K562 (cell line): ENCODE data around the gene GJA4. TPM values are rescaled to one million over a fixed set of nuclear protein-coding genes. Genes with fewer than 3 reads are reported as not detected.
A peak's percentile ranks its signal among the peaks of the same experiment; 100 is the strongest.

ENCODE experiments used
- BRD4 ChIP-seq: fragments of 200-600 bp; sonication (generic); IDR thresholded peaks from 2 replicates; pipeline ENCODE4 v1.6.1; 2017; ENCODE audit warnings: inconsistent platforms
- EHMT2 ChIP-seq: fragments of 450-650 bp; IDR thresholded peaks from 2 replicates; pipeline ENCODE4 v1.6.1; 2018; ENCODE audit warnings: antibody characterized with exemption
- HIVEP1 ChIP-seq: fragments of 250-450 bp; sonication (Bioruptor Pico); IDR thresholded peaks from 2 replicates; pipeline ENCODE4 v1.4.0; 2020; ENCODE audit warnings: mild to moderate bottlenecking
- HNRNPL ChIP-seq: fragments of 200-400 bp; formaldehyde crosslinking; IDR thresholded peaks from 2 replicates; pipeline ENCODE4 v1.6.1; 2017; ENCODE audit warnings: low read depth, mild to moderate bottlenecking, low read length
- ILK ChIP-seq: fragments of 450-650 bp; IDR thresholded peaks from 2 replicates; pipeline ENCODE4 v1.6.1; 2016; ENCODE audit warnings: missing genetic modification characterization, low read depth, mild to moderate bottlenecking, missing compliant biosample characterization, moderate library complexity, borderline replicate concordance
- JUND ChIP-seq, 2 experiments: IDR thresholded peaks; 2 replicates in 1 of 2; 3 replicates in 1 of 2; pipeline ENCODE4 v1.6.1; 2011; ENCODE audit warnings: borderline replicate concordance in 2 of 2, low read depth in 2 of 2, low read length in 2 of 2, improper control_type of control experiment in 1 of 2, missing biosample characterization in 1 of 2, missing genetic modification characterization in 1 of 2, missing genetic modification reagents in 1 of 2
- L3MBTL2 ChIP-seq: fragments of 450-650 bp; IDR thresholded peaks from 2 replicates; pipeline ENCODE4 v1.6.1; 2016; ENCODE audit warnings: mild to moderate bottlenecking, moderate library complexity
- MAFK ChIP-seq: IDR thresholded peaks from 2 replicates; pipeline ENCODE4 v1.6.1; 2011; ENCODE audit warnings: low read length, improper control_type of control experiment
- MEF2D ChIP-seq: conservative IDR thresholded peaks from 2 replicates; pipeline ENCODE4 v1.6.1; 2016; ENCODE audit warnings: low read depth, missing genetic modification characterization, missing compliant biosample characterization
- PHB2 ChIP-seq: fragments of 450-650 bp; IDR thresholded peaks from 2 replicates; pipeline ENCODE4 v1.6.1; 2017; ENCODE audit warnings: low read depth
- POLR2H ChIP-seq: IDR thresholded peaks from 2 replicates; pipeline ENCODE4 v1.6.1; 2016; ENCODE audit warnings: missing genetic modification characterization, low read depth, mild to moderate bottlenecking, control low read depth, missing compliant biosample characterization, moderate library complexity
- RB1 ChIP-seq: fragments of 450-650 bp; IDR thresholded peaks from 2 replicates; pipeline ENCODE4 v1.6.1; 2017; ENCODE audit warnings: low read depth, mild to moderate bottlenecking
- RNF2 ChIP-seq: sonication (generic); IDR thresholded peaks from 2 replicates; pipeline ENCODE4 v1.6.1; 2016
- SMARCB1 ChIP-seq: IDR thresholded peaks from 2 replicates; pipeline ENCODE4 v1.6.1; 2011; ENCODE audit warnings: improper control_type of control experiment, low read depth; ENCODE audit not compliant: insufficient read length
- SOX6 ChIP-seq: fragments of 450-650 bp; IDR thresholded peaks from 2 replicates; pipeline ENCODE4 v1.6.1; 2014; ENCODE audit warnings: mild to moderate bottlenecking
- TAL1 ChIP-seq: fragments of 450-650 bp; IDR thresholded peaks from 2 replicates; pipeline ENCODE4 v1.6.1; 2016; ENCODE audit warnings: mild to moderate bottlenecking
- TCF7 ChIP-seq: sonication (generic); IDR thresholded peaks from 2 replicates; pipeline ENCODE4 v1.6.1; 2016; ENCODE audit warnings: antibody characterized with exemption, borderline replicate concordance
- ZBTB7A ChIP-seq: IDR thresholded peaks from 2 replicates; pipeline ENCODE4 v1.6.1; 2011; ENCODE audit warnings: low read depth, mild to moderate bottlenecking, low read length, moderate library complexity, borderline replicate concordance; ENCODE audit not compliant: control insufficient read depth
- ZNF184 ChIP-seq: sonication (generic); formaldehyde crosslinking; IDR thresholded peaks from 2 replicates; pipeline ENCODE4 v1.5.0; 2020; ENCODE audit warnings: missing genetic modification reagents
- ZNF41 ChIP-seq: fragments of 250-450 bp; sonication (Bioruptor Pico); conservative IDR thresholded peaks from 2 replicates; pipeline ENCODE4 v1.4.0; 2020; ENCODE audit warnings: mild to moderate bottlenecking
- ZNF584 ChIP-seq: fragments of 200-800 bp; sonication (Bioruptor generic); IDR thresholded peaks from 2 replicates; pipeline ENCODE4 v1.6.1; 2016; ENCODE audit warnings: low read depth, mild to moderate bottlenecking, missing genetic modification characterization, missing compliant biosample characterization
- ZNF699 ChIP-seq: fragments of 250-450 bp; sonication (Bioruptor Pico); IDR thresholded peaks from 2 replicates; pipeline ENCODE4 v1.8.0; 2021; ENCODE audit warnings: mild to moderate bottlenecking, moderate library complexity; ENCODE audit not compliant: insufficient replicate concordance
- polyA plus RNA-seq, 8 experiments: library from polyadenylated mRNA; depleted of rRNA in 4 of 8; stranded (reverse) in 5 of 8; unstranded in 3 of 8; fragments of >200 nt; fragmentation: Nextera tagmentation in 2 of 8; fragmentation: Illumina TruSeq in 1 of 8; extraction: Ambion mirVana in 2 of 8; extraction: Trizol in 1 of 8; gene quantifications; 2 replicates each; pipeline versions ENCODE4 v1.2.1 to v1.2.3, GENCODE V29; 2011 to 2014; ENCODE audit warnings: inconsistent platforms in 1 of 8, missing spikeins in 1 of 8
- total RNA-seq, 7 experiments: library from RNA; depleted of rRNA in 6 of 7; stranded (reverse); fragments of >200 nt in 6 of 7; fragmentation: Illumina TruSeq in 2 of 7; extraction: Trizol in 2 of 7; gene quantifications; 2 replicates each; pipeline versions ENCODE4 v1.2.1 to v1.2.3, GENCODE V29; 2011 to 2021; ENCODE audit warnings: low replicate concordance in 1 of 7
- TF ChIP-seq, protein P1 (sequence below): fragments of 450-650 bp; IDR thresholded peaks from 2 replicates; pipeline ENCODE4 v1.6.1; 2017; ENCODE audit warnings: antibody characterized with exemption
- TF ChIP-seq, protein P2 (sequence below): fragments of 450-650 bp; IDR thresholded peaks from 2 replicates; pipeline ENCODE4 v1.6.1; 2016; ENCODE audit warnings: low read depth, mild to moderate bottlenecking, moderate library complexity
- TF ChIP-seq, protein P3 (sequence below): fragments of 250-450 bp; sonication (Bioruptor Pico); IDR thresholded peaks from 2 replicates; pipeline ENCODE4 v1.8.0; 2021; ENCODE audit warnings: moderate library complexity, mild to moderate bottlenecking, inconsistent platforms

GJA4 gene
- total and polyA plus RNA-seq, 9 of the 15 experiments (the other 6 are each of a cell fraction or from before 2014, with no cell fraction given) = 0.16 to 0.24 TPM; not detected in 7

DNA sequence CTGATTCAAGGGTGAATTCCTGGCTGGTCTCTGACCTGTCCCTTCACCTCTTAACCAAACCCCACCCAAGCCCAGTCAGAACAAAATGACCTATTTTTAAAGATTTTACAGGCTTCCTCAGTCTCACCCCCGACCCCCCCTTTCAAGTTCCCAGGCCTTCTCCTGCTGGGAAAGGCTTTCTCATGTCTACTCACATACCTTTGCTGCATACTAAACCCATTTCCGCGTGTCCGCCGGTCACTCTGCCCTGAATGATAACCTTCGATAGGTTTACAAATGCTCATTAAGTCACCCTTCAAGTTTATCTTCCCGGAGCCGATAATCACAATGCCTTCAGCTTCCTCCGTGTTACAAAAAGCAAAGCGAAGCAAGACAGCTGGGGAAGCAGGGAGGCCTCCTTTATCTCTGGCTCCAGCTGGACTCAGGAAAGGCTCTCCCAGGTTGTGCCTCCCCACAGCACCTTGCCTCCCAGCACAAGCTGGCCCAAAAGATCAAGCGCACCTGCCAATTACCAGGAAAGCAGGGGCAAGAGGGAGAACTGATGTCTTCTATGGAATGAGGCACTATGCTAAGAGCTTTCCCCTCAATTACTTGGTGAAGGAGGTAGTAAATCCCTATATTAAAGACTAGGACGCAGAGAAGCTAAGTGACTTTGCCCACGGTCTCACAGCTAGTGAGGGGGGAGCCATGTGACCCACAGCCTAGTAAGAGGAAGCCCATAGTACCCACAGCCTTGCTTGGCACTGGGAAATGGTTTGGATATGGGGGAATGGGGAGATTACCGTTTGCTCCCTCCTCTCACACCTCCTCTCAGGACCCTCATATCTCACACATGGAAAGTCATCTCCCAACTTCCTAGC is 50.8 kb downstream of the GJA4 start (continued):
- TF ChIP-seq TCF7 = 0 out of 2 replicates have a peak, but pooled peaks have one; percentile 26
- 0 out of 2 replicates have a peak, but pooled peaks have one; percentile 13 for TF ChIP-seq MAFK
- peak; percentile 49; the same call in 1 of the 2 replicates for TF ChIP-seq RB1
- TF ChIP-seq MEF2D = 0 out of 2 replicates have a peak, but pooled peaks have one; percentile 37
- peak; percentile 56 for TF ChIP-seq ZBTB7A
- TF ChIP-seq L3MBTL2 = peak; percentile 50
- no peak for TF ChIP-seq ZNF699
- peak; percentile 98 for TF ChIP-seq TAL1
- TF ChIP-seq POLR2H = no peak
- TF ChIP-seq HIVEP1 = peak; percentile 51; the same call in 1 of the 2 replicates
- TF ChIP-seq, protein P1, sequence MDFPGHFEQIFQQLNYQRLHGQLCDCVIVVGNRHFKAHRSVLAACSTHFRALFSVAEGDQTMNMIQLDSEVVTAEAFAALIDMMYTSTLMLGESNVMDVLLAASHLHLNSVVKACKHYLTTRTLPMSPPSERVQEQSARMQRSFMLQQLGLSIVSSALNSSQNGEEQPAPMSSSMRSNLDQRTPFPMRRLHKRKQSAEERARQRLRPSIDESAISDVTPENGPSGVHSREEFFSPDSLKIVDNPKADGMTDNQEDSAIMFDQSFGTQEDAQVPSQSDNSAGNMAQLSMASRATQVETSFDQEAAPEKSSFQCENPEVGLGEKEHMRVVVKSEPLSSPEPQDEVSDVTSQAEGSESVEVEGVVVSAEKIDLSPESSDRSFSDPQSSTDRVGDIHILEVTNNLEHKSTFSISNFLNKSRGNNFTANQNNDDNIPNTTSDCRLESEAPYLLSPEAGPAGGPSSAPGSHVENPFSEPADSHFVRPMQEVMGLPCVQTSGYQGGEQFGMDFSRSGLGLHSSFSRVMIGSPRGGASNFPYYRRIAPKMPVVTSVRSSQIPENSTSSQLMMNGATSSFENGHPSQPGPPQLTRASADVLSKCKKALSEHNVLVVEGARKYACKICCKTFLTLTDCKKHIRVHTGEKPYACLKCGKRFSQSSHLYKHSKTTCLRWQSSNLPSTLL = no peak
- peak; percentile 97 for TF ChIP-seq ZNF584 (CRISPR knock-in tag)
- TF ChIP-seq PHB2 = peak; percentile 95
- no peak for TF ChIP-seq ZNF41 (CRISPR knock-in tag)
- TF ChIP-seq ILK (tag) = no peak
- peak; percentile 72 for TF ChIP-seq JUND (IDR thresholded peaks at IDR 0.05; ENCODE audit: borderline replicate concordance, low read depth, low read length)
- peak; percentile 24; the same call in 1 of the 3 replicates for TF ChIP-seq JUND (tag; IDR thresholded peaks at IDR 0.05; ENCODE audit: borderline replicate concordance, low read depth, low read length)
- peak; percentile 97 for TF ChIP-seq SOX6
- TF ChIP-seq HNRNPL = 0 out of 2 replicates have a peak, but pooled peaks have one; percentile 21
- TF ChIP-seq SMARCB1 = no peak
- no peak for TF ChIP-seq EHMT2
- TF ChIP-seq RNF2 = peak; percentile 64; the same call in 1 of the 2 replicates
- TF ChIP-seq, protein P2, sequence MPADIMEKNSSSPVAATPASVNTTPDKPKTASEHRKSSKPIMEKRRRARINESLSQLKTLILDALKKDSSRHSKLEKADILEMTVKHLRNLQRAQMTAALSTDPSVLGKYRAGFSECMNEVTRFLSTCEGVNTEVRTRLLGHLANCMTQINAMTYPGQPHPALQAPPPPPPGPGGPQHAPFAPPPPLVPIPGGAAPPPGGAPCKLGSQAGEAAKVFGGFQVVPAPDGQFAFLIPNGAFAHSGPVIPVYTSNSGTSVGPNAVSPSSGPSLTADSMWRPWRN = peak; percentile 79
- no peak for TF ChIP-seq BRD4
- no peak for TF ChIP-seq ZNF184 (CRISPR knock-in tag)
- TF ChIP-seq, protein P3, sequence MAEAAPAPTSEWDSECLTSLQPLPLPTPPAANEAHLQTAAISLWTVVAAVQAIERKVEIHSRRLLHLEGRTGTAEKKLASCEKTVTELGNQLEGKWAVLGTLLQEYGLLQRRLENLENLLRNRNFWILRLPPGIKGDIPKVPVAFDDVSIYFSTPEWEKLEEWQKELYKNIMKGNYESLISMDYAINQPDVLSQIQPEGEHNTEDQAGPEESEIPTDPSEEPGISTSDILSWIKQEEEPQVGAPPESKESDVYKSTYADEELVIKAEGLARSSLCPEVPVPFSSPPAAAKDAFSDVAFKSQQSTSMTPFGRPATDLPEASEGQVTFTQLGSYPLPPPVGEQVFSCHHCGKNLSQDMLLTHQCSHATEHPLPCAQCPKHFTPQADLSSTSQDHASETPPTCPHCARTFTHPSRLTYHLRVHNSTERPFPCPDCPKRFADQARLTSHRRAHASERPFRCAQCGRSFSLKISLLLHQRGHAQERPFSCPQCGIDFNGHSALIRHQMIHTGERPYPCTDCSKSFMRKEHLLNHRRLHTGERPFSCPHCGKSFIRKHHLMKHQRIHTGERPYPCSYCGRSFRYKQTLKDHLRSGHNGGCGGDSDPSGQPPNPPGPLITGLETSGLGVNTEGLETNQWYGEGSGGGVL (CRISPR knock-in tag) = no peak
